ENCODE results near the gene ZNF780B.

DNA sequence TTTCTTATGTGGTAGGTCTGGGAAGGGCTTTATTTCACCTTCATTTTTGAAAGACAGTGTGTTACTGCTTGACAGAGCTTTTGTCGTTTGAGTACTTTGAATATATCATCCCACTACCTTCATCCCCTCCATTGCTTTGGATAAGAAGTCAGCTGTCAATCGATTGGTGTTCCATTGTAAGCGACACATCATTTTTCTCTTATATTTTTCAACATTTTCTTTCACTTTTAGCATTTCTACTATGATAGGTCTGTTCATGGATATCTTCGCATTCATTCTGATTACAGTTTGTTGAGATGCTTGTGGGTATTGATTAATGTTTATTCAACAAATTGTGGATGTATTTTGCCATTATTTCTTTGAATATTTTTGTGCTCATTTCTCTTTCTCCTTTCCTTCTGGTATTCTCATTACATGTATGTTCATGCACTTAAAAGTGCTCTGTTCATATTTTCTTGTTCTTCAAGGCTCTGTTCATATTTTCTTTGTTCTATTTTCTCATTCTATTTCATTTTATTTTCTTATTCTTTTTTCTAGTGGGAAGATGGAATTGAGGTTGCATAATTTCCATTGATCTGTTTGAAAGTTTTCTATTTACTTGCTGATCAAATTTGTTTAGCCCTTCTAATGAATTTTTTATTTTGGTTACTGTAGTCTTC lies 30.0 kb downstream of the ZNF780B start:
- TF ChIP-seq, protein P1, sequence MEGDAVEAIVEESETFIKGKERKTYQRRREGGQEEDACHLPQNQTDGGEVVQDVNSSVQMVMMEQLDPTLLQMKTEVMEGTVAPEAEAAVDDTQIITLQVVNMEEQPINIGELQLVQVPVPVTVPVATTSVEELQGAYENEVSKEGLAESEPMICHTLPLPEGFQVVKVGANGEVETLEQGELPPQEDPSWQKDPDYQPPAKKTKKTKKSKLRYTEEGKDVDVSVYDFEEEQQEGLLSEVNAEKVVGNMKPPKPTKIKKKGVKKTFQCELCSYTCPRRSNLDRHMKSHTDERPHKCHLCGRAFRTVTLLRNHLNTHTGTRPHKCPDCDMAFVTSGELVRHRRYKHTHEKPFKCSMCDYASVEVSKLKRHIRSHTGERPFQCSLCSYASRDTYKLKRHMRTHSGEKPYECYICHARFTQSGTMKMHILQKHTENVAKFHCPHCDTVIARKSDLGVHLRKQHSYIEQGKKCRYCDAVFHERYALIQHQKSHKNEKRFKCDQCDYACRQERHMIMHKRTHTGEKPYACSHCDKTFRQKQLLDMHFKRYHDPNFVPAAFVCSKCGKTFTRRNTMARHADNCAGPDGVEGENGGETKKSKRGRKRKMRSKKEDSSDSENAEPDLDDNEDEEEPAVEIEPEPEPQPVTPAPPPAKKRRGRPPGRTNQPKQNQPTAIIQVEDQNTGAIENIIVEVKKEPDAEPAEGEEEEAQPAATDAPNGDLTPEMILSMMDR (IDR thresholded peaks at IDR 0.05 in 4 of 5, conservative IDR thresholded peaks at IDR 0.05 in 1 of 5): no peak
- TF ChIP-seq POLR2A (IDR thresholded peaks at IDR 0.05): no peak
